ENCODE measurements around the gene BICDL1.

DNA sequence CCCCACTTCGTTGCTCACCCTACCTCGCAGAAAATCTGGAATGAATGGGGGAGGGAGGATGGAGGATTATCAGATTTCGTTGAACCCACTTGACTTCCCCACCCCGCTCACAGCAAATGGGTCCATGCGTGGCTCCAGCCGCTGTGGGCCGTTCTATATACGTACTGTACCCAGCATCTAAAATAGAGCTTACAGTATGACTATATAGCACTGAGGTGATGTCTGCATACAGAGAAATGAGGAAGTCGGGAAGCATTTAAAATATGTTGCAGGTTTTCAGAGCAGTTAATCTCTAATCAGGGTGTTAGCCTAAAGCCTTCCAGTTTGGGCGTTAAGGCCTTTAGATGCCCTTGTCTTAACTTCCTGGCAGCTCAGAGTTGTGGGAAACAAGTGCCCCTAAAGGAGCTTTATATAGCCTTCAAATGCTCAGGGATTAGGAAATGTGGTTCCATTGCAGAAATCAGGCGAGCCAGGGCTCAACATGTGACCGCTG lies 1.4 kb downstream of the BICDL1 start:
- TF ChIP-seq CEBPB (IDR thresholded peaks at IDR 0.05; ENCODE audit: low read depth) (no peak), POLR2A (IDR thresholded peaks at IDR 0.05; ENCODE audit: borderline replicate concordance, extremely low read depth, insufficient read depth, insufficient read length) (no peak), ZFX (IDR thresholded peaks at IDR 0.05) (no peak), RAD21 (IDR thresholded peaks at IDR 0.05; ENCODE audit: low read depth) (no peak), EZH2phosphoT487 (IDR thresholded peaks at IDR 0.05; ENCODE audit: borderline replicate concordance) (no peak), SRF (IDR thresholded peaks at IDR 0.05; ENCODE audit: low read depth) (no peak), POLR2AphosphoS5 (IDR thresholded peaks at IDR 0.05; ENCODE audit: low read depth, low read length) (no peak), EZH2 (IDR thresholded peaks at IDR 0.05) (no peak), YY1 (IDR thresholded peaks at IDR 0.05; ENCODE audit: extremely low read depth, insufficient replicate concordance, low read depth, low read length) (no peak), SP1 (IDR thresholded peaks at IDR 0.05; ENCODE audit: low read depth) (no peak), SIN3A (IDR thresholded peaks at IDR 0.05; ENCODE audit: low read depth) (no peak)
- TF ChIP-seq, protein P1, sequence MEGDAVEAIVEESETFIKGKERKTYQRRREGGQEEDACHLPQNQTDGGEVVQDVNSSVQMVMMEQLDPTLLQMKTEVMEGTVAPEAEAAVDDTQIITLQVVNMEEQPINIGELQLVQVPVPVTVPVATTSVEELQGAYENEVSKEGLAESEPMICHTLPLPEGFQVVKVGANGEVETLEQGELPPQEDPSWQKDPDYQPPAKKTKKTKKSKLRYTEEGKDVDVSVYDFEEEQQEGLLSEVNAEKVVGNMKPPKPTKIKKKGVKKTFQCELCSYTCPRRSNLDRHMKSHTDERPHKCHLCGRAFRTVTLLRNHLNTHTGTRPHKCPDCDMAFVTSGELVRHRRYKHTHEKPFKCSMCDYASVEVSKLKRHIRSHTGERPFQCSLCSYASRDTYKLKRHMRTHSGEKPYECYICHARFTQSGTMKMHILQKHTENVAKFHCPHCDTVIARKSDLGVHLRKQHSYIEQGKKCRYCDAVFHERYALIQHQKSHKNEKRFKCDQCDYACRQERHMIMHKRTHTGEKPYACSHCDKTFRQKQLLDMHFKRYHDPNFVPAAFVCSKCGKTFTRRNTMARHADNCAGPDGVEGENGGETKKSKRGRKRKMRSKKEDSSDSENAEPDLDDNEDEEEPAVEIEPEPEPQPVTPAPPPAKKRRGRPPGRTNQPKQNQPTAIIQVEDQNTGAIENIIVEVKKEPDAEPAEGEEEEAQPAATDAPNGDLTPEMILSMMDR (IDR thresholded peaks at IDR 0.05 in 2 of 3, conservative IDR thresholded peaks at IDR 0.05 in 1 of 3; ENCODE audit: borderline replicate concordance in 1 of 3, insufficient read depth in 1 of 3, low read depth in 2 of 3, low read length in 2 of 3) = no peak
- TF ChIP-seq, protein P2, sequence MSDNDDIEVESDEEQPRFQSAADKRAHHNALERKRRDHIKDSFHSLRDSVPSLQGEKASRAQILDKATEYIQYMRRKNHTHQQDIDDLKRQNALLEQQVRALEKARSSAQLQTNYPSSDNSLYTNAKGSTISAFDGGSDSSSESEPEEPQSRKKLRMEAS (IDR thresholded peaks at IDR 0.05) = no peak
- TF ChIP-seq, protein P3, sequence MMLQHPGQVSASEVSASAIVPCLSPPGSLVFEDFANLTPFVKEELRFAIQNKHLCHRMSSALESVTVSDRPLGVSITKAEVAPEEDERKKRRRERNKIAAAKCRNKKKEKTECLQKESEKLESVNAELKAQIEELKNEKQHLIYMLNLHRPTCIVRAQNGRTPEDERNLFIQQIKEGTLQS (IDR thresholded peaks at IDR 0.05) = no peak
